HG02970 (cell line): ENCODE measurements around the gene APELA.
A peak's percentile ranks its signal among the peaks of the same experiment; 100 is the strongest.
"Not testable (repeated sequence)": the region's sequence is repeated elsewhere in the genome, so short reads cannot be mapped to it uniquely, and the experiment has no call there.

ENCODE experiments used
- ATAC-seq: cut with Tn5 transposase; IDR thresholded peaks from one replicate; pipeline ENCODE4 v1.9.1; 2021; ENCODE audit warnings: mild to moderate bottlenecking, moderate library complexity, moderate number of reproducible peaks; ENCODE audit not compliant: unreplicated experiment, low FRiP score

APELA gene, protein sequence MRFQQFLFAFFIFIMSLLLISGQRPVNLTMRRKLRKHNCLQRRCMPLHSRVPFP

DNA sequence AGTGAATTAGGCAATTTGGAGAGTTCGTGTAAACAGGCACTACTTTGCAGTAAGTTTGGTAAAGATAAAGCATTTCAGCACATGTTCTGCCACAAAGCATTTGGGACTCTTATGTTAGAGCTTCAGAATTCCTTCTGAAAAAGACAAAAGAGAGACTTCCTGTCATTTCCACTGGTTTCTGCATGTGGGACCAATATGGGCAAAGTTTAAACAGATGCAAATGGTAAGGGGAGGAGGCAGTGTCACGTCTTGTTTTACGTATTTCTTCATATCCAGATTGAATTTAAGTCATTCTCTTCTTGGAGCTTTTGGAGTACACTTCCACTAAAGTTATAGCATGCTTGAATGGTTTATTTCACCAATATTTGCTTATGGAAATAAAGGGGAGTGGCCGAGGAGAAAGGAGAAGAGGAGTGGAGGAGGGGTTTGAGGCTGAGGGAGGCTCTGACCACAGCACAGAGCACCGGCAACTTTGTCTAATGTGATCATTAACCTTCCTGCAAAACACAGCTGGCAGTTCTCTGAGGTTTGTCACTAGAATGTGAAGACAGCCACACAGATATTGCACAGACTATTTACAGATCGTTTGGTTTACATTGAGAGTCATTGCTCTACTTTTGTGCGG lies at the start of gene APELA:
Gene APELA (plus strand): TSS at position 479 of the 625 bp plus-strand sequence. CDS start 154 bp downstream, outside the sequence.
- ATAC-seq, result peak; percentile 99

DNA sequence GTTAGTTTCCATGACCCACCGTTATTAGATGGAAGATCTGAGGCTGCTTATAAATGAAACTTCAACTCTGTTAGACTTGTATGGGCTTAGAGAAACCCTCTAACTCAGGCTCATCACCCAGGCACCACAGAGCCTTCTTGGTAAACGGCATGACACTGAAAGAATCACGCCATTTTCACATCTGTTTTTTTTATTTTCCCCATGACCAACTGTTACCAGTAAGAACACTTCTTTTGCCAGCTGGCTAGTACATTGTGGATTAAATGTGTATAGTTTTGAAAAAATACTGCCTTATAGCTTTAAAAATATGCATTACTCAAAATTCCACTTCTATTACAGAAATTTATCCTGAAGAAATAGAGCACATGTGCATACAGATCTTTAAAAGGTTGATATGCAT lies 48.0 kb upstream of the APELA start:
- ATAC-seq, result no peak

DNA sequence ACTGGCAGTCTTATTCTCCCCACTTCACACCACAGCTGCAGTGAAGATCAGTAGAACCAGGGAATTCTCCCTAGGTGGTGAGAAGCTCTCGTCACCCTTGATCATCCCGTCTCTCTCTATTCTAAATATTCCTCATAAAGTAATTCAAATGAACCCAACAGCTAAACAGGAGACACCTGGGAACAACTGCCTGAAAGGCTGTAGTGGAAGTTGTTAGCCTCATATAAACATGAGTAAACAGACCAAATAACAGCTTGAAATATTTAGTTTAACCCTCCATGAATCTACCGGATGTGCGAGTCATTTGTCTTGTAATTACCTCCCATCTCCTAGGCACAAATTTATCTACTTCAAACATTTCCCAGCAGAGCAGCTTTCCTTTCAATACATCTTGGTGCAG lies 30.4 kb upstream of the APELA start:
- ATAC-seq, result no peak

DNA sequence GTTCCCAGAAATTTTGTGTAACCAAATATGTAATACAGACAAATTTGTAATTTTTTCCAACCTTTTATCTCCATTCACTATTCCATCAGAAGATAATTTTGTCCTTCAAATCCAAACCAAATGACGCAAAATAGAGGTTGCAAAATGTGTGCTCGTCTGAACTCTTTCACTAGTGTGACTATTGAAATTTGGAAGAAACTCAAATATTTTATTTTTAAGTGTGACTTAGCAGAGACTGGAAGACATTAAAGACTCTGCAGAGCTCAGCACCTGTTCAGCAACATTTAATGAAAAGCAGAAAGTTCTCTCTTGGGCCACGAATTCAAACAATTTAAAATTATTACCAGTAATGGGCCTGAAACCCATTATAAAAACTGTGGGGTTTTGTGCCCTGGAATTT lies 30.0 kb upstream of the APELA start:
- no peak for ATAC-seq

DNA sequence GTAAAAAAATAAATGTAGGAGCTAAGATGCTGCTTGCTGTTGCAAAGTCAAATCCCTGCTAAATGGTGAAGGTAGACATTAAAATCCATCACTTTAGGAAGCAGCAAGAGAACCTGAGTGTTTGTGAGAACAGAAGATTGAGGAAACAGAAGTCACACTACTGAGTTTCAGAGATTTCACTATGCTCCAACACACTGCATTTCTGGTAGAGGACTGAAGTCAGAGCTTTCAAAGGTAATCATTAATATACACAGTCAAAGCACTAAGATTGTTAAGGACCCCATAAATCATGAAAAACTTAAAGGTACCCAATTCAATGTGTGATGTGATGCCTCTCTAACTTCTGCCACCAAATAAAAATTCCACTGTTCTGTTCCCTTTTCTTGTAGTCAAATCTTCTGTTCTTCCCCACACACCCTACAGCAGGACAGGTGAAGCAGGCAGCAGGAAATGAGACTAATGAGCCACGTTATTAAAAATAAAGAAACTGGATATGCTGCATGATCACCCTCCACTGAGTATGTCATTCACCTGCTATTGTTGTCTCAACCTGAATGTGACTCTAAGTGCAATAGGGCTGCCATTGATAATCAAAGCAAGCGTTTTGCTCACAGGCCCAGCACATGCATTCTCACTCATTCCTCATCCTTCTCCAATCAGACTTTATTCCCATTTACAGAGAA lies 28.9 kb upstream of the APELA start:
- no peak for ATAC-seq

DNA sequence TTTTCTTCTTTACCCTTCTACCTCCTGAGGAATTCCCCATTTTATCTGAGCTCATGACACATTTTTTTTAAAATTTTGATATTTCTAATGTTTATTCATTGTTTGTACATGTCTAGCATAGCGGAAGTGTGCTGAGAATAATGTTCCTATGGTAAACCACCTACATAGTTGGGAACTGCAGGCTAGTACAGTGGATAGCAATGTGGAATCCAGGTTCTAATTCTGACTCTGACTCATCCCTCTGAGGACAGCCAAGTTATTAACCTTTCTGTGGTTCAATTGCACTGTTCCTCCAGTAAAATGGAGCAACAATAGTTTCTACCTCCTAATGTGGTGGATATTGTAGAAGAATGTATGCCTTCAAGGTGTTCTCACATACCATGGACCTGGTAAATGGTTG lies 20.6 kb upstream of the APELA start:
- ATAC-seq, result no peak

DNA sequence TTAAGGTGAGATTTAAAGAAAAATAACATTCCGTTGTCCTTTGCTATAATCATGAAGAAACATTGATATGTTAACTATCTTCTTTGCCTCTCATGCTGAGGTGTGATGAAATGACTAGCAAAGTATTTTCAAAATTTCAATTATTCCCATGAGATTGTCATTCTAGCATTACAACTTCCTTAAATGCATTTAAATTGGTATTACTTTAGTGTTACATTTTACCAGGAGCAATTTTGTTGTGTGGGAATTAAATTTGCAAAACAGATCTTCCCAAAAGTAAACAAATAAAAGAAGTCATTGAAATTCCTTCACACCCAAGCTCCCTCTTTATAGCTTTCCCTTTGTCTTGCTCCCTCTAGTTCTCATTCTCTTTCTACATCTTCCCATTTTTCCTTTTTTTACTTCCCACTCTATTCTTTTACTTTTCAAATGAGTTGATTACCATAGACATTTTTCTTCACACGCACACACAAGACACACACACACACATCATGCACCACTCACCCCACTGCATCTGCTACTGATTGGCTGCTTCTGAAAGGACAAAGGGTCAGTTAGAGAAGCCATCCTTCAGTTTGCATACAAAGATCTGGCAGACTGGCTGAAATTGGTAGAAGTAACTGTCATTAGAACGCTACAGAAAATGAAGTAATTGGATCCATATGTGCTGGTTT lies 10.0 kb upstream of the APELA start:
- ATAC-seq, result no peak

DNA sequence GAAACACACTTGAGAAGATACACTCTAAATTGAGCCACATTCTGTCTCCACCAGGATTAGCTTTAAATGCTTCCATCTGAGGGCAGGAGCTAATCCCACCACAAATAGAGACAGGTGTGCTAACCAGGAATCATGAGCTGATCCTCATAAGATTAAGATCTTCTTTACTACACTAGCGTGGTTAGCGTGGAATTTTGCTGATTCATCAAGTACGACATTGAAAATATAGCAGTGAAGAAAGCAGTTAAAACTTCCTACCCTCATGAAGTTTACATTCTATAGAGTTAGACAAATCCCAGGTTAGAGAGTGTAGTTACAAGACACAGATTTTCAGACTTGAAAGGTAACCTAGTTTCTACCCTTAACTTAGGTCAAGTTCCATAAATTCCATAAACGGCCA lies 5.3 kb upstream of the APELA start:
- ATAC-seq, result no peak

DNA sequence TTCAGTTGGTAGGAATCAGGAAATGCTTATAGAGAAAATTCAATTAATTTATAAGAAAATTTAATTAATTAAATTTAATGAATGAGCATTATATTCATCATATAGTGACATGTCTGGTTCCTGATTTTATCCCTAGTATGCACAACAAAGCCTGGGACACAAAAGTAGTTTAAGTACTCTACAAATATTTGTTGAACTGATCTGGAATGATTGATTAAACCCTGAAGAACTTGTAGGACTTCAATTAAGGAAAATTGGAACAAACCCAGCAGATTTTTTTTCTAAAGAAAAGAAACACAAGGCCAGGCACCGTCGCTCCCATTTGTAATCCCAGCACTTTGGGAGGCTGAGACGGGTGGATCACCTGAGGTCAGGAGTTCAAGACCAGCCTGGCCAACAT lies 4.5 kb upstream of the APELA start:
- ATAC-seq, result no peak

DNA sequence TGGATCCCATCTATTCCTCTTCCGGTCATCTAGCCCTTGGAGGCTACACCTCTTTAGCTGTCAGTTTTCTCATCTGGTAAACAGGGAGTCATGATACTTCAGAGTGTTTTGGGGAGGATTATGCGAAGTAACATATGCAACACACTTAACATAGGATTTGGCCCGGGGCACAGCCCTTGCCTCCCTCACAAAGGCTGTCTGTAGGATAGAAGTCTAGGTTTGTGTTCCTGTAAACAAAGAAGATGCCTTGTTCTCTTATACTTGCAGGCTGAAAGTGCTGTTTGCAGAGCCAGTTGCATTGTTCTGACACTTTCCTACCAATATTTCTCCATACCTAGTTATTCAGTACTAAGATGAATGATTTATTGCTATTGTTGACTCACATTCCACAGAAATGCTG lies 2.2 kb upstream of the APELA start:
- no peak for ATAC-seq

DNA sequence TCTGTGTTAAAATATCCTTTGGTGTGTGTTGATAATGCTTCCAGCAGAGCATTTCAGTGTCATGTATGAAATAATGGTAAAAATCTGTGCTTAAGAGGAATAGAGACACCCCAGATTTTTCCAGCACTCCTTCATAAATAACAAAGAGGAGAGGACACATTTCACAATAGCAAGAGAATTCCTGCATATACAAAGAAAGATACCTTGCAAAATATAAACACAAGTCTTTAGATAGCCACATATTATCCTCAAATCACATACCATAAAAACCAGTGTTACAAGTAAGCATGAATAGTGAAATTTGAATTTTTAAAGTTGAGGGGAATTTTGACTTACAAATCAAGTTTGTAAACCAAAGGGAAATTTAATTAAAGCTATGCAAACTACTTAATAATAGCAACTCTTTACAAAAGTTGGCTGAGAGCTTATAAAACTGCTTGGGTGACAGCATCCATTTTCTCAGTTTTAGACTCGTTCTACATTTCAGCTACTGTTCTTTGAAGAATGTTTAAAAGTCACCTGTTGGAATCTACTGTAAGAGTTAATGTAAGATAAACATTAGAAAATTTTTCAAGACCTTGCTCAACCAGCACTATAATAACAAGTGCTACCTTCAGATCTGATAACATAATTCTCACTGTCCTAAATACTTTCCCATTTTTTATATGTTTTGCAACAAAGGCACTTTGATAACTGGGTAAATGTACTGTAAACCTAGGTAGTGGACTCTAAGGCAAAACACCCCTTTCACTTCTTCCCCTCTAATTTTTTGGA lies 3.7 kb downstream of the APELA start:
- ATAC-seq, result no peak

DNA sequence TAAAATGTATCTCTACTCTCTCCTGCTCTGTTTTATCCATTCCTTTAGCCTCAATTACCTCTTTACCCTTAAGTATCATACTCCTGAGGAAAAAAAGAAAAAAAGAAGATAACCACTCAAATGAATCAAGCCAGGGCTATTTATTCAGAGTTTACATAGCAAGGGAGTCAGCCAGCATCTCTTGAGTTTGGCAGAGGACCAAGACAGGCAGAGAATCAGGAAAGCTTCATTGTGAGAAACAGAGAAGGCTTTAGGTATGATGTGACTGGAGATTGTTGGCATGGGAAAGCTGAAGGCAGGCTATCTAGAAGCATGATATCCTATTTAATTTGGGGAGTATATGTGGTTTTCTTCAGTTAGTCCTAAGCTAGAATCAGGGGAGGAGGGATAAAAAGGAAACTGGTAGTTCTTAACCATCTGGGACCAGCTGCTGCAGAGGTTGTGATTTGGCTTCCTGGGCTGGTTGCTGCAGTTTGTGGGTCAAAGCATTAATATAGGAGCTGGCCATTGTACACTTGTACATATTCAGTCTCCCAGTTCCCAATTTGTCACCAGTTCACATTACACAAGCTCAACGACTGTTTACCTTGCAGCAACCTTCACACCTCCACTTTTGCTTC lies 11.2 kb downstream of the APELA start:
- no peak for ATAC-seq

DNA sequence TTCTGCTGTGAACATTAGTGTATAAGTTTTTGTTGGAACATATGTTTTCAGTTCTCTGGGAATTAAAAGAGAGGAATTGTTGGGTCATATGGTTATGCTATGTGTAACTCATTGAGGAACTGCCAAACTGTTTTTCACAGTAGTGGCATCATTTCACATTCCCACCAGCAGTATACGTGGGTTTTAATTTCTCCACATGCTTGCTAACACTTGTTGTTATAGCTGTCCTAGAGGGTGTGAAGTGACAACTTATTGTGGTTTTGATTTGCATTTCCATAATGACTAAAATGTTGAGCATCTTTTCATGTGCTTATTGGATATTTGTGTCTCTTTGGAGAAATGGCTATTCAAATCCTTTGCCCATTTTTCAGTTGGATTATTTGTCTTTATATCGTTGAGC lies 13.7 kb downstream of the APELA start:
- ATAC-seq, result no peak

DNA sequence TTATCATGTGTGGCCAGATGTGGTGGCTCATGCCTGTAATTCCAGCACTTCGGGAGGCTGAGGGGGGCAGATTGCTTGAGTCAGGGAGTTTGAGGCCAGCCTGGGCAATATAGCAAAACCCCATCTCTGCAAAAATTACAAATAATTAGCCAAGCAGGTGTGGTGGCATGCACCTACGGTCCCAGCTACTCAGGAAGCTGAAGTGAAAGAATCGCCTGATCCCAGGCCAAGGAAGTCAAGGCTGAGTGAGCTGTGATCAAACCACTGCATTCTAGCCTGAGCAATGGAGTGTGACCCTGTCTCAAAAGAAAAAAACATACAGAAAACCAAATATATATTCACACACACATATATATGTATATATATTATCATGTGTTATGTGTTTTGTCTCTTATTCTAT lies 15.0 kb downstream of the APELA start:
- peak; percentile 56 for ATAC-seq

DNA sequence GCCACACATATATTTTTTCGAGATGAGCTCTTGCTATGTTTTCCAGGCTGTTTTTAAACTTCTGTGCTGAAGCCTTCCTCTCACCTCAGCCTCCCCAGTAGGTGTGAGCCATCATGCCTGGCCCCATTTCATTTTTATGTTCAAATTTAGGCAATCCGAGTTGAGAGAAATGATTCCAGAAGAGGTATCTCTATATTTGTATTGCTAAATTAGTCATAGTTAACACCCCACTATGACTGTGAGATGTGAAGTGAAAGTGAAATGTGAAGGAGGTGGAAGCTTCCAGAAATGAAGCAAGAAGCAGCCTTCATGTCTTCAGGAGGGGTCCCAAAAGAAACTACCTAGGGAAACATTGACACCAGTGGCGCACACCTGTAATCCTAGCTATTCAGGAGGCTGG lies 17.7 kb downstream of the APELA start:
- ATAC-seq, result no peak

DNA sequence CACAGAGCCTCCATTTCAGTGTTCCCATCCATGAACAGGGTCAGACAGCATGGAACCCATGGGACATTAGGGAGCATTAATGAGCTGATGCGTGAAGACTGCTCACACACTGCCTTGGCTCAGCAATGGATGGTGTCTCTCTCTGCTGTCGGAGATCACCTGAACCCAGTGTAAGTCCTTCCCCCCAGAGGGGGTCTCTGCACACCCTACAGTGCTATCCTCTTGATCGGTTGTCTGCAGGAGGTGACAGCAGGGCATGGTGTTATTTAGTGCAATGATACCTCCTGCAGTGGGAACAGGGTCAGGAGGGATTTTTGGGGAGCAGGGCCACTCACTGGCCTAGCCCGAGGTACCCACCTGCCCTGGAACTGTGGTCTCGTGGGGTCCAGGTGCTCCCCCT lies 25.6 kb downstream of the APELA start:
- no peak for ATAC-seq

DNA sequence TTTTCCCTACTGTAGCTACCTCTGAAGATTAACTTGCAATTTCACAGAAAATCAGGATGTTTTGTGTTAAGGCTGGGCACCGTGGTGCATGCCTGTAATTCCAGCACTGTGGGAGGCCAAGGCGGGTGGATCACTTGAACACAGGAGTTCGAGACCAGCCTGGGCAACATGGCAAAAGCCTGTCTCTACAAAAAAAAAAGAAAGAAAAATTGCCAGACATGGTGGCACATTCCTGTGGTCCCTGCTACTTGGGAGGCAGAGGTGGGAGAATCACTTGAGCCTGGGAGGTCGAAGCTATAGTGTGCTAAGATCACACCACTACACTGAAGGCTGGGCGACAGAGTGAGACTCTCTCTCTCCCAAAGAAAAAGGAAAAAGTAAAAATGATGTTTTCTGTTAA lies 27.4 kb downstream of the APELA start:
- no peak for ATAC-seq

DNA sequence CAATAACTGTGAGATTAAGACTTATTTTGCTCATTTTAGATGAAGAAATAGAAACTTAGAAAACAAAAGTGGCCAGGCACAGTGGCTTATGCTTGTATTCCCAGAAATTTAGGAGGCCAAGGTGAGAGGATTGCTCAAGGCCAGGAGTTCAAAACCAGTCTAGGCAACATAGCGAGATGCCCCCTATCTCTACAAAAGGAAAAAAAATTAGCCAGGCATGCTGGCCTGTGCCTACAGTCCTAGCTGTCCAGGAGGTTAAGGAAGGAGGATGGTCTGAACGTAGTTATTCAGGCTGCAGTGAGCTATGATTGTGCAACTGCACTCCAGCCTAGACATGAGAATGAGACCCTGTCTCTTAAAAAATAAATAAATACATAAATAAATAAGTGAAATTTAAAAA lies 28.0 kb downstream of the APELA start:
- no peak for ATAC-seq

DNA sequence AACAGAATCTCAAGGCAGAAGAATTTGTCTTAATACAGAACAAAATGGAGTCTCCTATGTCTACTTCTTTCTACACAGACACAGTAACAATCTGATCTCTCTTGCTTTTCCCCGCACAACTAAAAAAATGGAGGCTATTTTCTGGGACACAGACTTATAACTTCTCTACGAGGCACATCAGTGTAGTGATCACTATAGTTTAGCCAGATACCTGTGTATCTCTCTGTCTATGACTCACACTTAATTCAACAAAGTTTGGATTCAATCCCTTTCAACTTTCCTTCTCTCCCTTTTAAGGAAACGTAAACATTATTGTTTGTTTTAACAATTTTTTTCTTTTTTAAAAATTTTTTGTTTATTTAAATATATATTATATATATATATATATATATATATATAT lies 29.4 kb downstream of the APELA start:
- no peak for ATAC-seq

DNA sequence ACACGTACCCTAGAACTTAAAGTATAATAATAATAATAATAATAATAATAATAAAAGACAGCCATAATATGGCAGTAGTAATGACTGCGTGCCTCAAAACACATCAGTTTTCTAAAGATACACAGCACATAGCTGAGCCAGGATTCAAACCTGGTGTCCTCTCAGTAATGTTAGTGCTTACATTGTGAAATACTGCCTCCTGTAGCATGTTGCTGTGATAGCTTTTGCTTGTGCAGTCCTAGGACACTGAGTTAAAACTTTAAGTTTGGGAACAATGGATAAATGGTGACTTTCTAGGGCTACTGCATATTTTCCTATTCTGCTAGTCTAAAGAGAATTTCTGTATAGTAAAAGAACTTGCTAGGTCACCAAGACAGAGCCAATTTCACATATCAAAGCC lies 36.5 kb downstream of the APELA start:
- not testable (repeated sequence) for ATAC-seq

DNA sequence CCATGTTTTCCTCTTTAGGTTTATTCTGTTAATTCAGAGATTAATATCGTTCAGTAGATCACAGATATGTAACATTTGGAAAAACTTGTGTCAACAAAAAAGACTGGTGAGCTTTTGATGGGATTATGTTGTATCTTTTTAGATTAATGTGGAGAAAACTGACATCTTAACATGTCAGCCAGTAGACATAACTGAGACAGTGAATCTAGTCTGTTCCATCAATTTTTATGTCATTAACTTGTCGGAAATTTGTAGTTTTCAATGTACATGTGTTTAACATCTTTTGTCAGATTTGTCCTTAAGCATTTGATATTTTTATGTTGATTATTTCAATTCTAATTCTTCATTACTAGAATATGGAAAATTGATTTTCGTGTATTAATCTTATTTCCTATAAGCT lies 42.0 kb downstream of the APELA start:
- no peak for ATAC-seq
